GM15510 (cell line): ENCODE data around the gene GAST.

Experiments used
- POLR2A ChIP-seq: IDR thresholded peaks from 3 replicates; pipeline ENCODE4 v1.6.1; 2011; ENCODE audit warnings: borderline replicate concordance; ENCODE audit not compliant: insufficient read length; ENCODE audit errors: extremely low read depth

GAST gene

DNA sequence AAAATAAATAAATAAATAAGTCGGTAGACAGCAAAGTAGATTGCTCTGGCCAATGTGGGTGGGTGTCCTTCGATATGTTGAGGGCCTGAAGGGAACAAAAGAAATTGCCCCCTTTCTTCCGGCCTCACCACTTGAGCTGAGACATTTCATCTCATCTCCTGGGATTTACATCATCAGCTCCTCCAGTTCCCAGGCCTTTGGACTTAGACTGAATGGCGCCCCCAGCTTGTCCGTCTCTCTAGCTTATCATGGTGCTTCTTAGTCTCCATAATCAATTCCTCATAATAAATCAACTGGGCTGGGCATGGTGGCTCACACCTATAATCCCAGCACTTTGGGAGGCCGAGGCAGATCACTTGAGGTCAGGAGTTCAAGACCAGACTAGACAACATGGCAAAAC lies 36.1 kb downstream of the GAST start:
- TF ChIP-seq POLR2A: no peak

DNA sequence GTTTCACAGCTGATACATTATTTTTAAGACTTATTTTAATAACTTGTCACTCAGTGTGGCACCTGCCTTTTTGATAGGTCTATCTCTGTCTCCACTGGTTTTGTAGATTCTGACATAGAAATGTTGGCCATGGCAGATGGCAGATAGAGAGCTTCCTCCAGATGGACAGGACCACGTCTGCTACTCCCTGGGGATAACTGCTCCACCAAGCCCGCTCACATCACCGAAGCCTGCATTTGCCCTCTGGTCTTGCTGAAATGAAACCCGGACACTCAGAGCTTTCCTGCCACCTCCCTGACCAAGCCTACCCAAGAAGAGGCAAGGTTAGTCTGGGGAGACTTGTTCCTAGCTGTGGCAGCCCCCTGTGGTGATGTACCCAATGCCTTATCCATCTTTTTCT lies 38.7 kb downstream of the GAST start:
- TF ChIP-seq POLR2A: no peak

DNA sequence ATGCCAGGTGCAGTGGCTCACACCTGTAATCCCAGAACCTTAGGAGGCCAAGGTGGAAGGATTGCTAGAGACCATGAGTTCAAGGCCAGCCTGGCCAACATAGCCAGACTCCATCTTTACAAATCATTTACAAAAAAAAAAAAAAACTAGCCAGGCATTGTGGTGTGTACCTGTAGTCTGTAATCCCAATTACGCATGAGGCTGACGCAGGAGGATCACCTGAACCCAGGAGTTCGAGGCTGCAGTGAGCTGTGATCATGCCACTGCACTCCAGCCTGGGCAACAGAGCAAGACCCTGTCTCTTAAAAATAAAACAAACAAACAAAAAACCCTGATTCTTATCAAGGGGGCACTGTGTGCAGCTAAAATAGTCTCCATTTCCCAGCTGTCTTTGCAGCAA lies 39.2 kb downstream of the GAST start:
- TF ChIP-seq POLR2A: no peak

DNA sequence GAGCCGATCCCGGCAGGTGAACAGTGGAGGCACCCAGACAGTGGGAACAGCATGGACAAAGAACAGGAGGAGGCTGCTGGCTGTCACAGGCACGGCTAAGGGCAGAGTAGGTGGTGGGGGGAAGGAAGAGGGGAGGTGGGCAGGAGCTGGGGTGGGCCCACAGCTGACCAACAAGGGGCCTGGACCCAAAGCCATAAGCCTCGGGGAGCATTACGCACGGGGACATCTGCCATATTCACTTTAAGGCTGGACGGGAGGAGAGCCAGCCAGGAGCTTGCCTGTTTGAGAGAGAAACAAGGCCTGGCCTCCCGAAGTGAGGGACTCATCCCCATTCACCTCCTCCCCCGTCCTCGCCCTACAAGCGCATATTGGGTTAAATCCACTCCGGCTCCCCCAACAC lies 41.9 kb downstream of the GAST start:
- TF ChIP-seq POLR2A: no peak

GRCh38 chr17:41758601-41759000 lies 46.5 kb downstream of the GAST start:
- TF ChIP-seq POLR2A: no peak

- TF ChIP-seq POLR2A: no peak
These were observed 48.7 kb downstream of the GAST start for GRCh38 chr17:41760878-41761277.

DNA sequence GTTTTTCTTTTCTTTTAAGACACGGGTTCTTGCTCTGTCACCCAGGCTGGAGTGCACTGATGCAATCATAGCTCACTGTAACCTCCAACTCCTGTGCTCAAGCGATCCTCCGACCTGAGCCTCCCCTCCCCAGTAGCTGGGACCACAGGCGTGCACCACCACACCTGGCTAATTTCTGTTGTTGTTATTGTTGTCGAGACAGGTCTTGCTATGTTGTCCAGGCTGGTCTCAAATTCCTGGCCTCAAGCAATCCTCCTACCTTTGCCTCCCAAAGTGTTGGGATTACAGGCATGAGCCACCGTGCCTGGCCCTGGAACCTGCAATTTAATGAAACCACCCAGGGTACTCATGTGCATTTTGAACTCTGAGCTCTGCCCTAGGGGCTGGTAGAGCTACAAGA lies 50.3 kb downstream of the GAST start:
- no peak for TF ChIP-seq POLR2A

- no peak for TF ChIP-seq POLR2A
These were observed 50.7 kb downstream of the GAST start for GRCh38 chr17:41762841-41763240.

GRCh38 chr17:41763327-41763726 lies 51.2 kb downstream of the GAST start:
- no peak for TF ChIP-seq POLR2A
